OCI-LY1 (cell line): ENCODE measurements around the gene PPP1R14B.
A peak's percentile ranks its signal among the peaks of the same experiment; 100 is the strongest.

Experiments
- H2AFZ ChIP-seq: fragments of 200-600 bp; sonication (generic), shearing (Covaris generic); 2 replicates; pipeline ENCODE4 v1.6.0; 2014; ENCODE audit warnings: antibody characterized with exemption, mild to moderate bottlenecking, low read length
- H3F3A ChIP-seq: fragments of 200-600 bp; sonication (generic), shearing (Covaris generic); 2 replicates; pipeline ENCODE4 v1.6.0; 2014; ENCODE audit warnings: mild to moderate bottlenecking, antibody characterized with exemption, low read length, moderate library complexity; ENCODE audit not compliant: insufficient read depth
- H3K27ac ChIP-seq: fragments of 200-600 bp; sonication (generic); 2 replicates; pipeline ENCODE4 v1.5.1; 2014; ENCODE audit warnings: low read length, mixed run types, mild to moderate bottlenecking, low read depth; ENCODE audit not compliant: poor library complexity, severe bottlenecking
- H3K27me3 ChIP-seq: fragments of 200-600 bp; sonication (generic); 2 replicates; pipeline ENCODE4 v1.6.0; 2014; ENCODE audit warnings: antibody characterized with exemption, mild to moderate bottlenecking, low read length, moderate library complexity; ENCODE audit not compliant: insufficient read depth
- H3K36me3 ChIP-seq: fragments of 200-600 bp; sonication (generic); 2 replicates; pipeline ENCODE4 v1.6.1; 2014; ENCODE audit warnings: mild to moderate bottlenecking, antibody characterized with exemption, low read length, moderate library complexity, mixed read lengths; ENCODE audit not compliant: insufficient read depth
- H3K4me1 ChIP-seq: fragments of 200-600 bp; sonication (generic); 2 replicates; pipeline ENCODE4 v1.5.1; 2014; ENCODE audit warnings: mild to moderate bottlenecking, low read length, moderate library complexity; ENCODE audit not compliant: insufficient read depth, severe bottlenecking
- H3K4me2 ChIP-seq: fragments of 200-600 bp; sonication (generic), shearing (Covaris generic); 2 replicates; pipeline ENCODE4 v1.6.1; 2014; ENCODE audit warnings: low read length
- H3K4me3 ChIP-seq: fragments of 200-600 bp; sonication (generic); 2 replicates; pipeline ENCODE4 v1.5.1; 2014; ENCODE audit warnings: low read length, low read depth, mild to moderate bottlenecking, mixed read lengths; ENCODE audit not compliant: poor library complexity, severe bottlenecking
- H3K79me2 ChIP-seq: fragments of 200-600 bp; shearing (Covaris generic); 2 replicates; pipeline ENCODE4 v1.6.1; 2016; ENCODE audit warnings: mixed run types, low read length, mixed read lengths; ENCODE audit not compliant: insufficient read depth
- H3K9ac ChIP-seq: fragments of 200-600 bp; sonication (generic), shearing (Covaris generic); 2 replicates; pipeline ENCODE4 v1.6.1; 2014; ENCODE audit warnings: mild to moderate bottlenecking, low read length, mixed read lengths
- H3K9me2 ChIP-seq: fragments of 200-600 bp; sonication (generic), shearing (Covaris generic); 2 replicates; pipeline ENCODE4 v1.6.1; 2014; ENCODE audit warnings: low read depth, mild to moderate bottlenecking, low read length, mixed read lengths
- H3K9me3 ChIP-seq: fragments of 200-600 bp; shearing (Covaris generic); 2 replicates; pipeline ENCODE4 v1.6.1; 2014; ENCODE audit warnings: low read length, mixed read lengths
- H4K20me1 ChIP-seq: fragments of 200-600 bp; sonication (generic), shearing (Covaris generic); 2 replicates; pipeline ENCODE4 v1.6.0; 2016; ENCODE audit warnings: mild to moderate bottlenecking, low read length; ENCODE audit not compliant: insufficient read depth
- EZH2 ChIP-seq: fragments of 200-600 bp; sonication (generic), shearing (Covaris generic); IDR thresholded peaks from 2 replicates; pipeline ENCODE4 v1.8.0; 2017; ENCODE audit warnings: borderline replicate concordance, mixed run types, mild to moderate bottlenecking, antibody characterized with exemption, low read length, moderate library complexity, mixed read lengths
- TF ChIP-seq, protein P1 (sequence below): fragments of 200-600 bp; sonication (generic), shearing (Covaris generic); IDR thresholded peaks from 2 replicates; pipeline ENCODE4 v1.5.1; 2017; ENCODE audit warnings: mild to moderate bottlenecking, antibody characterized with exemption, low read length, moderate library complexity, mixed read lengths

The PPP1R14B gene

DNA sequence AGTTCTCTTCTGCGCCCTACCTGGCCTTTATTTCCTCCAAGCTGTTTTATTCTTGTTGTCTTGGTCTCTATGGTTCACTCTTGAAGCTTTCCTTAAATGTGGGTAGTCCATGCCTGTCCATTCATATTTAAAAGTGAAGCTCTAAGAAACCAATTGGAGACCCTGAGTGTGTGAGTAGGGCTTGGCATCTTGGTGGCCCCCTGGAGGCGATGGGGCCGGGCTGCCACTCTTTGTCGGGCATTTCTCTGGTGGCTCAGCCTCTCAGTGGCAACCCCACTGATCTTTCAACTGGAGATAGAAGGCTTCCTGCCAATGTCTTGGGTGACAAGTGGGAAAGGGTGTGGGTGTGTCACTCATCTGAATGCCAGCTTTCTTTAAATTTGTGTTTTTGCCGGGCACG lies 29.9 kb downstream of the PPP1R14B start:
- Histone ChIP-seq H3K9ac (no peak overlapping the region), H3K4me1 (no peaks in the 10 kb centered on the region), H3K79me2 (no peaks in the 10 kb centered on the region), H3K4me3 (no peak overlapping the region), H3K27me3 (no peaks in the 10 kb centered on the region), H4K20me1 (no peaks in the 10 kb centered on the region), H3K4me2 (no peak overlapping the region), H3K9me2 (no peaks in the 10 kb centered on the region), H3F3A (no peaks in the 10 kb centered on the region), H3K9me3 (no peaks in the 10 kb centered on the region), H3K36me3 (peaks cover 58% of the 10 kb centered on the region), H3K27ac (no peak overlapping the region), H2AFZ (no peak overlapping the region)
- TF ChIP-seq, protein P1, sequence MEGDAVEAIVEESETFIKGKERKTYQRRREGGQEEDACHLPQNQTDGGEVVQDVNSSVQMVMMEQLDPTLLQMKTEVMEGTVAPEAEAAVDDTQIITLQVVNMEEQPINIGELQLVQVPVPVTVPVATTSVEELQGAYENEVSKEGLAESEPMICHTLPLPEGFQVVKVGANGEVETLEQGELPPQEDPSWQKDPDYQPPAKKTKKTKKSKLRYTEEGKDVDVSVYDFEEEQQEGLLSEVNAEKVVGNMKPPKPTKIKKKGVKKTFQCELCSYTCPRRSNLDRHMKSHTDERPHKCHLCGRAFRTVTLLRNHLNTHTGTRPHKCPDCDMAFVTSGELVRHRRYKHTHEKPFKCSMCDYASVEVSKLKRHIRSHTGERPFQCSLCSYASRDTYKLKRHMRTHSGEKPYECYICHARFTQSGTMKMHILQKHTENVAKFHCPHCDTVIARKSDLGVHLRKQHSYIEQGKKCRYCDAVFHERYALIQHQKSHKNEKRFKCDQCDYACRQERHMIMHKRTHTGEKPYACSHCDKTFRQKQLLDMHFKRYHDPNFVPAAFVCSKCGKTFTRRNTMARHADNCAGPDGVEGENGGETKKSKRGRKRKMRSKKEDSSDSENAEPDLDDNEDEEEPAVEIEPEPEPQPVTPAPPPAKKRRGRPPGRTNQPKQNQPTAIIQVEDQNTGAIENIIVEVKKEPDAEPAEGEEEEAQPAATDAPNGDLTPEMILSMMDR = peak; percentile 40
- TF ChIP-seq EZH2 = no peak

DNA sequence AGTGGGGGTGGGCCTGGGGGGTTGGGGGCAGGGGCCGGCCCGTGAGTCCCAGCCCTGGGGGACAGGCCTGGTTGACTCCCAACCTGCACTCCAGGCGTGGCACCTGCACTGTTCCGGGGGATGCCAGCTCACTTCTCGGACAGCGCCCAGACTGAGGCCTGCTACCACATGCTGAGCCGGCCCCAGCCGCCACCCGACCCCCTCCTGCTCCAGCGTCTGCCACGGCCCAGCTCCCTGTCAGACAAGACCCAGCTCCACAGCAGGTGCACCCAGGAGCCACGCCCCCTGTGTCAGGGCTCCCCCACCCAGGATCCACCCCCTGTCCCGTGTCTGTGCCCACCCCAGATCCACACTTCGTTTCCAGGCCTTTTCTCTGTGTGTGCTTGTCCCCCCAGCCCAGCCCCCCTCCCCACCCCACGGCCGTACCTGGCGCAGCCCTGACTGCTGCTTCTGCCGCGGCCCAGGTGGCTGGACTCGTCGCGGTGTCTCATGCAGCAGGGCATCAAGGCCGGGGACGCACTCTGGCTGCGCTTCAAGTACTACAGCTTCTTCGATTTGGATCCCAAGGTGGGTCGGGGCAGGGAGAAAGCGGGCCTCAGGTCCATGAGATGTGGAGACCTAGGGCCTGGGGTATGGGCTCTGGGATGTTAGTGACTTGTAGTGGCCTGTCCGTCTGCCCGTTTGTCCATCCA lies 35.4 kb downstream of the PPP1R14B start:
- Histone ChIP-seq H3F3A (no peaks in the 10 kb centered on the region), H3K27me3 (no peaks in the 10 kb centered on the region), H3K36me3 (peaks cover 63% of the 10 kb centered on the region), H3K9ac (no peak overlapping the region), H4K20me1 (no peaks in the 10 kb centered on the region), H3K27ac (no peak overlapping the region), H3K79me2 (no peaks in the 10 kb centered on the region), H3K4me3 (no peak overlapping the region), H3K9me2 (no peaks in the 10 kb centered on the region), H3K4me2 (no peak overlapping the region), H3K9me3 (no peaks in the 10 kb centered on the region), H2AFZ (no peak overlapping the region), H3K4me1 (peaks cover 29% of the 10 kb centered on the region)
- TF ChIP-seq EZH2 = no peak
- TF ChIP-seq, protein P1 = no peak

DNA sequence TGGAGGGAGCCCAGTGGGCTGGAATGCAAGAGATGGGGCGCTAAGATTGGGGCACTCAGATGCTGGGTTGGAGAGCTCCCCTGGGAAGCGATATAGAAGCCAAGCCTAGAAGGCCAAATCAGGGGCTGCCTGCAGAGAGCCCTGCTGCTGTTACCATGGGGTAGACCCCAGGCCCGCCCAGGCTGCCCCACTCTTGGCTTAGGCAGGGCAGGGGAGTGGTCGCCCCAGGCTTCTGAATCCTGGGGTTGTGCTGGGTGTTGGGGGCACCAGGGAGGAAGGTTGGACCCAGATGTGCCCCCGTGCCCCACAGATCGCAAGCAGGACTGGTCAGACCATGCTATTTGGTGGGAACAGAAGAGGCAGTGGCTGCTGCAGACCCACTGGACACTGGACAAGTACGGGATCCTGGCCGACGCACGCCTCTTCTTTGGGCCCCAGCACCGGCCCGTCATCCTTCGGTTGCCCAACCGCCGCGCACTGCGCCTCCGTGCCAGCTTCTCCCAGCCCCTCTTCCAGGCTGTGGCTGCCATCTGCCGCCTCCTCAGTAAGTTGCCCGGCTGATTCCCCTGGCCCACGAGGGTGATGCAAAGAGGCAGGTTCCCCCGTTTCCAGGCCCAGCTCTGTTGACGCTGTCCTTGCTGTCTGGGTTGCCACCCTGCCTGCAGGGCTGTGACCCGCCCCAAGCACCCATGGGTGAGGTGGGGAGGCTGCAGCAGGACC lies 36.3 kb downstream of the PPP1R14B start:
- no peaks in the 10 kb centered on the region for H3F3A ChIP-seq
- H3K79me2 ChIP-seq = no peaks in the 10 kb centered on the region
- H3K4me2 ChIP-seq = no peak overlapping the region
- TF ChIP-seq EZH2 = no peak
- TF ChIP-seq, protein P1 = no peak
- no peak overlapping the region for H3K27ac ChIP-seq
- no peak overlapping the region for H3K4me3 ChIP-seq
- H3K36me3 ChIP-seq = peaks cover 66% of the 10 kb centered on the region
- no peaks in the 10 kb centered on the region for H3K27me3 ChIP-seq
- H3K9me3 ChIP-seq = no peaks in the 10 kb centered on the region
- peaks cover 38% of the 10 kb centered on the region for H3K4me1 ChIP-seq
- no peak overlapping the region for H3K9ac ChIP-seq
- no peaks in the 10 kb centered on the region for H4K20me1 ChIP-seq
- H2AFZ ChIP-seq = no peak overlapping the region
- no peaks in the 10 kb centered on the region for H3K9me2 ChIP-seq
